HEK293 (cell line): ENCODE measurements around the gene SLAMF6.

Experiments used
- CTCF ChIA-PET: fragments of 350-600 bp; formaldehyde crosslinking; extraction: SDS; loops from one replicate; lab custom pipeline; 2021; ENCODE audit warnings: antibody characterized with exemption; lab: Yijun Ruan, JAX
- POLR2A ChIA-PET: fragments of 300-600 bp; formaldehyde crosslinking; extraction: SDS; loops from one replicate; lab custom pipeline; 2020; ENCODE audit warnings: antibody characterized with exemption, inconsistent platforms; lab: Yijun Ruan, JAX
- H3K27ac ChIP-seq: fragments of 200-500 bp; sonication (Bioruptor generic); 2 replicates; pipeline ENCODE4 v1.5.1; 2014; ENCODE audit warnings: low read depth, low read length, control low read depth, inconsistent platforms; ENCODE audit errors: extremely low read depth
- H3K36me3 ChIP-seq, 2 experiments: fragments of 200-500 bp in 1 of 2; sonication (Bioruptor generic) in 1 of 2; 1 replicate in 1 of 2; 2 replicates in 1 of 2; pipeline ENCODE4 v1.5.1; 2014 to 2017; ENCODE audit warnings: inconsistent platforms in 2 of 2, low read length in 2 of 2; ENCODE audit not compliant: control insufficient read depth in 2 of 2, insufficient read depth in 1 of 2
- H3K4me1 ChIP-seq: fragments of 200-500 bp; sonication (Bioruptor generic); 2 replicates; pipeline ENCODE4 v1.5.1; 2014; ENCODE audit warnings: mild to moderate bottlenecking, low read length, inconsistent platforms; ENCODE audit not compliant: control insufficient read depth, insufficient read depth
- H3K4me3 ChIP-seq: 2 replicates; pipeline ENCODE4 v1.5.1; 2011; ENCODE audit warnings: low read depth, mild to moderate bottlenecking, control low read depth, low read length, moderate library complexity
- H3K9me3 ChIP-seq: fragments of 200-500 bp; sonication (Bioruptor generic); 2 replicates; pipeline ENCODE4 v1.5.1; 2014; ENCODE audit warnings: low read depth, low read length, inconsistent platforms; ENCODE audit not compliant: control insufficient read depth, insufficient read depth
- FEZF1 ChIP-seq: fragments of 450-650 bp; formaldehyde crosslinking; IDR thresholded peaks from 2 replicates; pipeline ENCODE4 v1.5.1; 2016; ENCODE audit warnings: missing biosample characterization, missing genetic modification characterization
- HOXA7 ChIP-seq: sonication (generic); formaldehyde crosslinking; IDR thresholded peaks from 2 replicates; pipeline ENCODE4 v1.8.1; 2022; ENCODE audit warnings: missing genetic modification reagents, borderline replicate concordance
- OSR2 ChIP-seq: fragments of 450-650 bp; formaldehyde crosslinking; IDR thresholded peaks from 2 replicates; pipeline ENCODE4 v1.5.1; 2016; ENCODE audit warnings: missing biosample characterization, missing genetic modification characterization
- SALL2 ChIP-seq: fragments of 450-650 bp; formaldehyde crosslinking; IDR thresholded peaks from 2 replicates; pipeline ENCODE4 v1.5.0; 2017; ENCODE audit warnings: missing biosample characterization, mild to moderate bottlenecking, missing genetic modification characterization, borderline replicate concordance
- SP7 ChIP-seq: fragments of 450-650 bp; formaldehyde crosslinking; IDR thresholded peaks from 2 replicates; pipeline ENCODE4 v1.5.1; 2016; ENCODE audit warnings: missing biosample characterization, missing genetic modification characterization
- ZBTB21 ChIP-seq: fragments of 450-650 bp; formaldehyde crosslinking; IDR thresholded peaks from 2 replicates; pipeline ENCODE4 v1.5.1; 2017; ENCODE audit warnings: missing biosample characterization, missing genetic modification characterization
- ZFP41 ChIP-seq: fragments of 450-650 bp; formaldehyde crosslinking; IDR thresholded peaks from 2 replicates; pipeline ENCODE4 v1.5.1; 2016; ENCODE audit warnings: missing biosample characterization, missing genetic modification characterization, borderline replicate concordance
- ZNF112 ChIP-seq: fragments of 450-650 bp; formaldehyde crosslinking; IDR thresholded peaks from 2 replicates; pipeline ENCODE4 v1.5.0; 2017; ENCODE audit warnings: missing biosample characterization, missing genetic modification characterization
- ZNF184 ChIP-seq: fragments of 450-650 bp; IDR thresholded peaks from 2 replicates; pipeline ENCODE4 v1.5.1; 2018; ENCODE audit warnings: missing biosample characterization, mild to moderate bottlenecking, missing genetic modification characterization
- ZNF19 ChIP-seq: fragments of 450-650 bp; formaldehyde crosslinking; IDR thresholded peaks from 2 replicates; pipeline ENCODE4; 2016; ENCODE audit warnings: missing biosample characterization, missing genetic modification characterization, low read depth
- ZNF24 ChIP-seq: fragments of 450-650 bp; formaldehyde crosslinking; IDR thresholded peaks from 2 replicates; pipeline ENCODE4 v1.5.1; 2016; ENCODE audit warnings: missing biosample characterization, missing genetic modification characterization
- ZNF266 ChIP-seq: fragments of 450-650 bp; formaldehyde crosslinking; IDR thresholded peaks from 2 replicates; pipeline ENCODE4 v1.5.1; 2016; ENCODE audit warnings: missing biosample characterization, missing genetic modification characterization, low read depth
- ZNF302 ChIP-seq: fragments of 450-650 bp; formaldehyde crosslinking; IDR thresholded peaks from 2 replicates; pipeline ENCODE4 v1.5.1; 2016; ENCODE audit warnings: missing biosample characterization, missing genetic modification characterization, low read depth
- ZNF350 ChIP-seq: fragments of 450-650 bp; formaldehyde crosslinking; IDR thresholded peaks from 2 replicates; pipeline ENCODE4 v1.5.0; 2017; ENCODE audit warnings: missing biosample characterization, mild to moderate bottlenecking, missing genetic modification characterization
- ZNF391 ChIP-seq: fragments of 450-650 bp; formaldehyde crosslinking; IDR thresholded peaks from 2 replicates; pipeline ENCODE4 v1.5.1; 2016; ENCODE audit warnings: low read depth, missing biosample characterization, missing genetic modification characterization, borderline replicate concordance
- ZNF571 ChIP-seq: fragments of 450-650 bp; formaldehyde crosslinking; IDR thresholded peaks from 2 replicates; pipeline ENCODE4 v1.5.0; 2017; ENCODE audit warnings: missing biosample characterization, missing genetic modification characterization
- ZNF621 ChIP-seq: fragments of 450-650 bp; formaldehyde crosslinking; IDR thresholded peaks from 2 replicates; pipeline ENCODE4 v1.5.1; 2017; ENCODE audit warnings: missing biosample characterization, missing genetic modification characterization
- ZNF654 ChIP-seq: fragments of 450-650 bp; formaldehyde crosslinking; IDR thresholded peaks from 2 replicates; pipeline ENCODE4 v1.5.1; 2016; ENCODE audit warnings: low read depth, missing biosample characterization, missing genetic modification characterization
- ZNF76 ChIP-seq: fragments of 450-650 bp; formaldehyde crosslinking; IDR thresholded peaks from 2 replicates; pipeline ENCODE4; 2016; ENCODE audit warnings: low read depth, missing biosample characterization, missing genetic modification characterization, borderline replicate concordance
- ZNF776 ChIP-seq: fragments of 450-650 bp; formaldehyde crosslinking; IDR thresholded peaks from 2 replicates; pipeline ENCODE4 v1.5.0; 2017; ENCODE audit warnings: missing biosample characterization, missing genetic modification characterization, borderline replicate concordance
- ZNF837 ChIP-seq: fragments of 450-650 bp; formaldehyde crosslinking; IDR thresholded peaks from 2 replicates; pipeline ENCODE4 v1.5.1; 2016; ENCODE audit warnings: missing biosample characterization, missing genetic modification characterization
- ZXDB ChIP-seq: fragments of 450-650 bp; formaldehyde crosslinking; IDR thresholded peaks from 2 replicates; pipeline ENCODE4 v1.5.1; 2016; ENCODE audit warnings: missing biosample characterization, missing genetic modification characterization
- TF ChIP-seq, protein P1 (sequence below): fragments of 450-650 bp; formaldehyde crosslinking; IDR thresholded peaks from 2 replicates; pipeline ENCODE4 v1.5.1; 2016; ENCODE audit warnings: missing biosample characterization, missing genetic modification characterization
- TF ChIP-seq, protein P2 (sequence below): IDR thresholded peaks from 2 replicates; pipeline ENCODE4 v1.6.1; 2011; ENCODE audit warnings: mild to moderate bottlenecking, low read depth, low read length, borderline replicate concordance
- TF ChIP-seq, protein P3 (sequence below): fragments of 450-650 bp; formaldehyde crosslinking; IDR thresholded peaks from 2 replicates; pipeline ENCODE4; 2016; ENCODE audit warnings: missing biosample characterization, missing genetic modification characterization
- TF ChIP-seq, protein P4 (sequence below): fragments of 450-650 bp; formaldehyde crosslinking; IDR thresholded peaks from 2 replicates; pipeline ENCODE4 v1.5.1; 2016; ENCODE audit warnings: missing biosample characterization, missing genetic modification characterization

SLAMF6 gene

DNA sequence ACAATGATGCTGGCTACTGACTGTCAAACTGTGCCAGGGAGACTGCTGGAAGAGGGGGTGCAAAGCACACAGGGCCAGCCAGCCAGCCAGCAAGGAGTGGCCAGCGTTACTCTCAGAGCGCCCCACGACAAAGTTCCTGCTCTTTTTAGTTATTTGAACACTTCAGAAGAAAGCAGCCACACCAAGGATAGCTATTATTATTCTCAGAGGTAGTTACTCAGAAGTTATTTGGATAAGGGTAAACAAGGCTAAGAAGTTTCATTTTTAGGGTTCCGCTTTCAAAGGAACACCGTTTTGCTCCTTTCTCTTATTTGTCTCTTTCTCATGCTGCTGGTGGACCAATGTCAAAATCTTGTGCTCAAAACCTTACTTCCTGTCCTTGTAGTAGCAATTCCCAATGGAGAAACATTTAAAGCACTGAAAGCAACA is 62.8 kb downstream of the SLAMF6 start:
- Histone ChIP-seq H3K9me3 (no peaks in the 10 kb centered on the region), H3K4me1 (no peaks in the 10 kb centered on the region), H3K27ac (no peak overlapping the region), H3K4me3 (no peak overlapping the region), H3K36me3 (no peaks in the 10 kb centered on the region)
- POLR2A ChIA-PET, result no interaction called here
- CTCF ChIA-PET, result no interaction called here
- TF ChIP-seq ZNF350 (tag by site-specific recombination) (no peak), ZNF184 (tag by site-specific recombination) (no peak), ZNF391 (tag by site-specific recombination) (no peak), ZNF776 (no peak), ZNF76 (no peak), ZNF266 (tag by site-specific recombination) (no peak), HOXA7 (no peak), ZNF112 (no peak)

DNA sequence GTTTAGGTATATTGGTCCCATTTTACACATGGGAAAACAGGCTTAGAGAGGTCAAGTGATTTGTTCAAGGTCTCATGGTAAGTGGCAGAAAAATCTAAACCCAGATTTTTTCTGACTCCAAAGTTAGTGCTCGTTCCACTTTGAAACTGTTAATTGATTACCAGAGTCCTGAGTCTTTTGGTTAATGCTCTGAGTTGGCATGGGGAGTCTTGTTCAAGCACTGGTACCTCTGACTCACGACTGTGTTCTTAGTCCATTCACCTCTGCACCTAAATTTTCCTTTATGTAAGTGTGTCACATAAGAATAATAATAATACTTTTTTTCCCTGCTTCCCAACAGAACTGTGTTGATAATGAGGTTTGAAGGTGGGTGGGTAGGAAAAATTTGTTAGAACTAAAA is 63.4 kb downstream of the SLAMF6 start:
- CTCF ChIA-PET, result interaction anchor here (1.2 kb wide), 1 partner anchor 10 kb away, joined by 3 read pairs; no protein-coding TSS in a partner anchor
- Histone ChIP-seq H3K36me3 (no peaks in the 10 kb centered on the region), H3K27ac (no peak overlapping the region), H3K4me1 (no peaks in the 10 kb centered on the region), H3K9me3 (no peaks in the 10 kb centered on the region), H3K4me3 (no peak overlapping the region)
- POLR2A ChIA-PET, result no interaction called here
- TF ChIP-seq ZNF19 (tag by site-specific recombination) (no peak), SP7 (tag by site-specific recombination) (no peak), FEZF1 (tag by site-specific recombination) (no peak), OSR2 (tag by site-specific recombination) (no peak), ZNF621 (tag by site-specific recombination) (no peak), ZXDB (no peak), ZBTB21 (tag by site-specific recombination) (no peak), ZNF302 (tag by site-specific recombination) (no peak), SALL2 (tag by site-specific recombination) (no peak), ZNF24 (no peak), ZNF571 (tag by site-specific recombination) (no peak), ZNF654 (no peak), ZFP41 (no peak), ZNF837 (tag by site-specific recombination) (no peak)
- TF ChIP-seq, protein P1, sequence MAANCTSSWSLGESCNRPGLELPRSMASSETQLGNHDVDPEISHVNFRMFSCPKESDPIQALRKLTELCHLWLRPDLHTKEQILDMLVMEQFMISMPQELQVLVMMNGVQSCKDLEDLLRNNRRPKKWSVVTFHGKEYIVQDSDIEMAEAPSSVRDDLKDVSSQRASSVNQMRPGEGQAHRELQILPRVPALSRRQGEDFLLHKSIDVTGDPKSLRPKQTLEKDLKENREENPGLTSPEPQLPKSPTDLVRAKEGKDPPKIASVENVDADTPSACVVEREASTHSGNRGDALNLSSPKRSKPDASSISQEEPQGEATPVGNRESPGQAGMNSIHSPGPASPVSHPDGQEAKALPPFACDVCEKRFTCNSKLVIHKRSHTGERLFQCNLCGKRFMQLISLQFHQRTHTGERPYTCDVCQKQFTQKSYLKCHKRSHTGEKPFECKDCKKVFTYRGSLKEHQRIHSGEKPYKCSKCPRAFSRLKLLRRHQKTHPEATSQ (tag by site-specific recombination), result no peak
- TF ChIP-seq, protein P2, sequence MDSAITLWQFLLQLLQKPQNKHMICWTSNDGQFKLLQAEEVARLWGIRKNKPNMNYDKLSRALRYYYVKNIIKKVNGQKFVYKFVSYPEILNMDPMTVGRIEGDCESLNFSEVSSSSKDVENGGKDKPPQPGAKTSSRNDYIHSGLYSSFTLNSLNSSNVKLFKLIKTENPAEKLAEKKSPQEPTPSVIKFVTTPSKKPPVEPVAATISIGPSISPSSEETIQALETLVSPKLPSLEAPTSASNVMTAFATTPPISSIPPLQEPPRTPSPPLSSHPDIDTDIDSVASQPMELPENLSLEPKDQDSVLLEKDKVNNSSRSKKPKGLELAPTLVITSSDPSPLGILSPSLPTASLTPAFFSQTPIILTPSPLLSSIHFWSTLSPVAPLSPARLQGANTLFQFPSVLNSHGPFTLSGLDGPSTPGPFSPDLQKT, result no peak
- TF ChIP-seq, protein P3, sequence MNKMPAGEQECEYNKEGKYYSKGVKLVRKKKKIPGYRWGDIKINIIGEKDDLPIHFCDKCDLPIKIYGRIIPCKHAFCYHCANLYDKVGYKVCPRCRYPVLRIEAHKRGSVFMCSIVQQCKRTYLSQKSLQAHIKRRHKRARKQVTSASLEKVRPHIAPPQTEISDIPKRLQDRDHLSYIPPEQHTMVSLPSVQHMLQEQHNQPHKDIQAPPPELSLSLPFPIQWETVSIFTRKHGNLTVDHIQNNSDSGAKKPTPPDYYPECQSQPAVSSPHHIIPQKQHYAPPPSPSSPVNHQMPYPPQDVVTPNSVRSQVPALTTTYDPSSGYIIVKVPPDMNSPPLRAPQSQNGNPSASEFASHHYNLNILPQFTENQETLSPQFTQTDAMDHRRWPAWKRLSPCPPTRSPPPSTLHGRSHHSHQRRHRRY (tag by site-specific recombination), result no peak
- TF ChIP-seq, protein P4, sequence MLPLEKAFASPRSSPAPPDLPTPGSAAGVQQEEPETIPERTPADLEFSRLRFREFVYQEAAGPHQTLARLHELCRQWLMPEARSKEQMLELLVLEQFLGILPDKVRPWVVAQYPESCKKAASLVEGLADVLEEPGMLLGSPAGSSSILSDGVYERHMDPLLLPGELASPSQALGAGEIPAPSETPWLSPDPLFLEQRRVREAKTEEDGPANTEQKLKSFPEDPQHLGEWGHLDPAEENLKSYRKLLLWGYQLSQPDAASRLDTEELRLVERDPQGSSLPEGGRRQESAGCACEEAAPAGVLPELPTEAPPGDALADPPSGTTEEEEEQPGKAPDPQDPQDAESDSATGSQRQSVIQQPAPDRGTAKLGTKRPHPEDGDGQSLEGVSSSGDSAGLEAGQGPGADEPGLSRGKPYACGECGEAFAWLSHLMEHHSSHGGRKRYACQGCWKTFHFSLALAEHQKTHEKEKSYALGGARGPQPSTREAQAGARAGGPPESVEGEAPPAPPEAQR (tag by site-specific recombination), result no peak
